Stimulated activated CD4-positive, alpha-beta T cell treated with anti-CD3 and anti-CD28 coated beads, Interleukin-4, amount 100 ng/mL, for 4 hours (primary cell): Measurements from ENCODE around the gene GAL.
"Not testable (repeated sequence)": the region's sequence is repeated elsewhere in the genome, so short reads cannot be mapped to it uniquely, and the experiment has no call there.

Experiments used
- DNase-seq, 2 experiments: peaks; one replicate each; pipeline ENCODE4 v3.0.0-alpha.2; 2020

The GAL gene, protein sequence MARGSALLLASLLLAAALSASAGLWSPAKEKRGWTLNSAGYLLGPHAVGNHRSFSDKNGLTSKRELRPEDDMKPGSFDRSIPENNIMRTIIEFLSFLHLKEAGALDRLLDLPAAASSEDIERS

GRCh38 chr11:68684385-68685356 is at the start of gene GAL:
Gene GAL (plus strand): TSS chr11:68684544. CDS start chr11:68684924, 380 bp downstream.
- peak in 1 of 2 experiments; percentile 18 for DNase-seq

DNA sequence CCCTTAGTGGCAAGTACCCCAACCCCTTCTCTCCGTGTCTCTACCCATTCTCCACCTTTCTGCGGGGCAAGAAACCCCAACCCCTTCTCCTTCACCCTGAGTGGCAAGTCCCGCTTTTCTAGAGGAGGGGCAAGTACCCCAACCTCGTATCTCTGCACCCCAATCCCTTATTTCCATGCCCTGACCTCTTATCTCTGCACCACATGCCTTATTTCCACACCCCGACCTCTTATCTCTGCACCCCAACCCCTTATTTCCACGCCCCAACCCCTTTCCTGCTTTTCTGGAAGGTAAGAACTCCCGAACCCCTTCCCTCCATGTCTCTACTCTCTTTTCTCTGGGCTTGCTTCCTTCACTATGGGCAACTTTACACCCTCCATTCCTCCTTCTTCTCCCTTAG is 49.7 kb upstream of the GAL start:
- DNase-seq: not testable (repeated sequence)

GRCh38 chr11:68635172-68635571 is 49.2 kb upstream of the GAL start:
- not testable (repeated sequence) for DNase-seq

- DNase-seq: not testable (repeated sequence)
Observed at GRCh38 chr11:68635883-68636282, 48.5 kb upstream of the GAL start.

DNA sequence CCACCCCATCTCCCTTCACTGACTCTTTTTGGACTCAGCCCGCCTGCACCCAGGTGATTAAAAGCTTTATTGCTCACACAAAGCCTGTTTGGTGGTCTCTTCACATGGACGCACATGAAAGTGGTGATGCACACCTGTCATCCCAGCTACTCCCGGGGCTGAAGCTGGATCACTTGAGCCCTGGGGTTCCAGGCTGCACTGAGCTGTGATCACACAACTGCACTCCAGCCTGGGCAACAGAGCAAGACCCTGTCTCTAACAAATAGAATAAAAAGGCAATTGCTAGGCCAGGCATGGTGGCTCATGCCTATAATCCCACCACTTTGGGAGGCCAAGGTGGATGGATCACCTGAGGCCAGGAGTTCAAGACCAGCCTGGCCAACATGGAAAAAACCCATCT is 45.0 kb upstream of the GAL start:
- not testable (repeated sequence) for DNase-seq

GRCh38 chr11:68641880-68642279 is 42.5 kb upstream of the GAL start:
- DNase-seq: no peak

DNA sequence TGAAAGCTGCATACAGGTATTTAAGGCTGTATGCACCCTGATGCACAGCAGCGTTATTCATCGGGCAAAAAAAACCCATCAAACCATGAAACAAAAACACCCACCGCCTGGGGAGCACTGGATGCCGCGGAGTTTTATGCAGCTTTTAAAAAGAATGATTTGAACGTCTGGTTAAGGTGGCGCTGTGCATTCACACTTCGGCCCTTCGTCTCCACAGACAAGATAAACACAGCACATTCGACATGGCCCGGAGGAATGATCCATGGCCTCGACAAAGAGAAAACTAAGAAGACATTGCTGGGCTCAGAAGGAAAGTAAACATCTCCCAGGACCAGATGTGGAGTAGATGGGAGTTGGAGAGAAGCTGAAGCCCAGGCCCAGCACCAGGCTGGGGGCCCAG is 40.8 kb upstream of the GAL start:
- no peak for DNase-seq

- DNase-seq: no peak
Observed at GRCh38 chr11:68646832-68647231, 37.5 kb upstream of the GAL start.

DNA sequence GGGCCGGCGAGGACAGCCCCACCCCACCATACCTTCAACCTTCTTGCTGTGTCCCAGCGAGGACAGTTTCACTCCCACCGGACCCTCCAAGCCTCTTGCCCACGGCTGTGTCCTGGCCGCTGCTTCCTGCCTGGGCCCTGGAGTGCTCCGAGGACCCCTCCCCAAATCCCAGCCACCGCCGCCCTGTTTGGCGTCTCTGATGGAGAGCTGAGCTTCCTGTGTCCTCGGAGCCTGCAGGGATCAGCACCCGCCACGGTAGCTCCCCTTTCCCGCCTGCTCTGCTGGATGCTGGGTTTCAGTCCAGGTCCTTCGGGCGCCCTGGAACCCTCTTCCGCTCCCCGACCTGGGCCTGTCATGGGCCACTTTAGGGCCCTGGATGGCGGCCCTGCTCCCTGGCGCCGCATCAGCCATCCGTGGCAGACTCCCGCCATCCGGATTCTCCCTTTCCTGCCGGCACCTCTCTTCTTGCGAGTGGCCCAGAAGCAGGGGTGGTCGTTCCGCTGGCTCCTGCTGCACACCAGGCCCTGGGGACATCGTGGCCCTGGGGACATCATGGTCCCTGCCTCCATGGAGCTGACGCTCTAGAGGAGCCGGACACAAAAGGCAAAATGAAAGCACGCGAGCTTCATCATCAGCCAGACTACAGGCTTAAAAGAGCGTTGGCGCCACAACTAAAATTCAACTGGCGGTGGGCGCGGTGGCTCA is 34.3 kb upstream of the GAL start:
- no peak for DNase-seq

DNA sequence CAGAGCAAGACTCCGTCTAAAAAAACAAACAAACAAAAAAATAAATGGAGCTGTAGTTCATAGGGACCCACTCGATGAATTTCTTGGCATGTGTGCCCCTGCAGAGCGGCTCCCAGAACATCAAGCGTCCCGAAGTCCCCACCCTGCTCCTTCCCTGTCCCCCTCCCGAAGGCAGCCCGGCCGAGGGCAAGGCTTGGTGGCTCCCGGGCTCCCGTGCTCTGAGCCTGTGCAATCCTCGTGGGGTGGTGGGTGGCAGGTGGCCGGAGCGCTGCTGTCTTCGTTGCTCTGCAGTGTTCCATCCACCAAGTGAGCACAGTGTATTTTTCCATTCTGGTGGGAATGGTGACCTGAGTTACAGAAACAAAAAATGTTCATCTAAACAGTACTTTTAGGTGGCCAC is 33.5 kb upstream of the GAL start:
- DNase-seq: no peak

- DNase-seq: no peak
Observed at GRCh38 chr11:68651208-68651984, 32.9 kb upstream of the GAL start.

DNA sequence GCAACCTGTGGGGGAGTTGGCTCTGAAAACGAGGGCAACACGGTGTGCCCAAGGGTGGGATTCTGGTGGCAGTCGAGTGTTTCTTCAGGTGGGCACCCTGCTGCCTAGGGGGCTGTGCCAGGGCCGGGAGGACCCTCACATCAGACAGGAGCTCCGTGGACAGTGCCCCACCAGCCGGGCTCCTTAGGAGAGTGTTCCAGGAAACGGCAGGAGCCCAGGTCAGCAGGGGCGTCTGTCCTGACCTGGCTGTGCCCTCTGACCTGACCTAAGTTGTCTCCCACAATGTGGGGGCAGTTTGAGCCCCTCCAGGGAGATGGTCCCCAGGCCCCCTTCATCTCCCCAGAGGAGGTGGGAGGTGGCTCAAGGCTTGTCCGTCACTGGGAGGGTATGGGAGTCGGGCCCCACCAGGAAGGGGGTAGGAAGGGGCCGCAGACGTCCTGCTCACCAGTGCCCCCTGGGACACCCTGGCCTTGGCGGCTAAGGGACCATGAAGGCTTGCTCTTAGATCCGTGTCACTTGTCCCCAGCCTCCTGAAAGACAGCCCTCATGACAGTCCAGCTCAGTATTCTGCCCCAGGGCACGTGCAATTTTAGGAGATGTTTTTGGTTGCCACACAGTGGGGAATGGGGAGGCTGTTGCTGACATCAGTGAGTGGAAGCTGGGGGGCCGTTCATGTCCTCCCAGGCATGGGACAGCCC is 32.2 kb upstream of the GAL start:
- no peak for DNase-seq

- DNase-seq: no peak
Observed at GRCh38 chr11:68652683-68653156, 31.6 kb upstream of the GAL start.

- DNase-seq: no peak
Observed at GRCh38 chr11:68653486-68654430, 30.6 kb upstream of the GAL start.

- DNase-seq: no peak
Observed at GRCh38 chr11:68654978-68655377, 29.4 kb upstream of the GAL start.

DNA sequence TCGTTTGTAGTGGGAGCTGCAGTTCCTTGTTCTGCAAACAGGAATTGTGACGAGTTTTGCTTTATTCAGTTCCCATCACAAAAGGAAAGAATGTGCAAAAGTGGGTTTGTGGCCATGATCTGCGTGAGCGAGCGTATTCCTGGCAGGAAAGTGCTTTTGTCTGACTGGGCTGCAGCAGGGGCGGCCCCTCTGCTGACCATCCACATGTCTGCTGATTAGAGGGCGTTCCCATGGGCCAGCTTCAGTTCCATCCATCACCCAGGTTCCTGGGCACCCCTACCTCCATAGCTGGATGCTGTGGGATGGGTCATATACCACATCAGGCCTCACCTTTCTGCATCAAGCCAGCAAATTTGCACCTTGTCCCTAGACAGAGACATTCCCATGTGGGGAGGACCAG is 28.9 kb upstream of the GAL start:
- DNase-seq: no peak

GRCh38 chr11:68655806-68656205 is 28.5 kb upstream of the GAL start:
- DNase-seq: no peak

- DNase-seq: no peak
Observed at GRCh38 chr11:68657021-68657780, 27.1 kb upstream of the GAL start.

GRCh38 chr11:68658097-68658496 is 26.2 kb upstream of the GAL start:
- no peak for DNase-seq

DNA sequence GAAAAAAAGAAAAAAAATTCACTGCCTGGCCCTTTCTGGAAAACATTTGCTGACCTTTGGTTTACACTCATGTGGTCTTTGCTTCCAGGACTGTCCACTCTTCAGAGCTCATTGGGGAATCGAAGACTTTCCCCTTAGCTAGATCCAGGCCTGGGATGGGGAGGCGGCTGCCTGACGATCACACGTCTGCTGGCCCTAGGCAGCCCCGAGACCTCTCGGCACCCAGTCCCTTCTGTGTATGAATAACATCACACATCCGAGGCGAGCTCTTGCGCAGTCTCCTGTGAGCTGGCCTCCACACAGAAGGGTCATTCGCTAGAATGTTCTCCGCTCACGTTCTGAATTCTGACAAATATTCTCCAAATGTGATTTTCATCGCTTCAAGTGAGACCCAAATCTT is 25.7 kb upstream of the GAL start:
- no peak for DNase-seq
